ENCODE measurements around the gene TNFAIP1. TPM values are rescaled to one million over a fixed set of nuclear protein-coding genes. Genes with fewer than 3 reads are reported as not detected.
A peak's percentile ranks its signal among the peaks of the same experiment; 100 is the strongest.

Gene TNFAIP1
- total RNA-seq, 1 donor = 23.7 TPM

DNA sequence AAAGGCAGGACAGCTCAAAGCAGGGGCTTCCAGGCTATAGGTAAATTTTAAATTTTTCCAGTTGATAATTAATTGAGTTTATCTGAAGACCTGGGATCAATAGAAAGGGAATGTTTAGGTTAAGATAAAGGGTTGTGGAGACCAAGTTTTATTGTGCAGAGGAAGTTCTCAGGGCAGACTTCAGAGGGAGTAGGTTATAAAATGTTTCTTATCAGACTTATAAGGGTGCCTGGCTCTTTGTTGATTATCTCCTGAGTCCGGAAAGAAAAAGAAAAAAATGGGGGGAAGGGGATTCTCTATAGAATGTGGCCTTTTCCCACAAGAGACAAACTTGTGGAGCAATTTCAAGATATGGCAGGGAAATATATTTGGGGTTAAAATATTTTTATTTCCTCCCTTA is 54.6 kb downstream of the TNFAIP1 start:
- H3K4me3 ChIP-seq (ENCODE audit: low read depth, low read length) = no peak overlapping the region
- no peak for DNase-seq (ENCODE audit: low read depth)
- TF ChIP-seq, protein P1, sequence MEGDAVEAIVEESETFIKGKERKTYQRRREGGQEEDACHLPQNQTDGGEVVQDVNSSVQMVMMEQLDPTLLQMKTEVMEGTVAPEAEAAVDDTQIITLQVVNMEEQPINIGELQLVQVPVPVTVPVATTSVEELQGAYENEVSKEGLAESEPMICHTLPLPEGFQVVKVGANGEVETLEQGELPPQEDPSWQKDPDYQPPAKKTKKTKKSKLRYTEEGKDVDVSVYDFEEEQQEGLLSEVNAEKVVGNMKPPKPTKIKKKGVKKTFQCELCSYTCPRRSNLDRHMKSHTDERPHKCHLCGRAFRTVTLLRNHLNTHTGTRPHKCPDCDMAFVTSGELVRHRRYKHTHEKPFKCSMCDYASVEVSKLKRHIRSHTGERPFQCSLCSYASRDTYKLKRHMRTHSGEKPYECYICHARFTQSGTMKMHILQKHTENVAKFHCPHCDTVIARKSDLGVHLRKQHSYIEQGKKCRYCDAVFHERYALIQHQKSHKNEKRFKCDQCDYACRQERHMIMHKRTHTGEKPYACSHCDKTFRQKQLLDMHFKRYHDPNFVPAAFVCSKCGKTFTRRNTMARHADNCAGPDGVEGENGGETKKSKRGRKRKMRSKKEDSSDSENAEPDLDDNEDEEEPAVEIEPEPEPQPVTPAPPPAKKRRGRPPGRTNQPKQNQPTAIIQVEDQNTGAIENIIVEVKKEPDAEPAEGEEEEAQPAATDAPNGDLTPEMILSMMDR (IDR thresholded peaks at IDR 0.05; ENCODE audit: insufficient read depth, low read length) = no peak

DNA sequence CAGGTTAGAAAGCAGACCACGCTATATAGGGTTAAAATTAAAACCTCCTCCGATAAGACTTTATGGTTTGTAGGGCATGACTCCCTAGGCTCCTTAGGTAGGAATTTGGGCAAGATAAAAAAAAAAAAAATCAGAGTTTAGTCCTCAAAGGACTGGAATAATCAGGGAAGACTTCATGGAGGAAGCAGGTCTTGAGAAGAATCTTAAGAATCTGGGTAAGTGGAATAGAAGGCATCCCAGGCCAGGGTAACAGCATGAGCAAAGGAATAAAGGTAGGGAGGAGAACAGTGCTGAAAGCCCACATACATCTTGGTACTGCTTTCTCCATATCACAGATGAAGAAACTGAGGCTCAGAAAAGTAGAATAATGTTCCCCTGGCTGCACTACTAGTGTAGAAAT is 55.0 kb downstream of the TNFAIP1 start:
- TF ChIP-seq, protein P1 (IDR thresholded peaks at IDR 0.05; ENCODE audit: insufficient read depth, low read length) = no peak
- DNase-seq (ENCODE audit: low read depth) = no peak

DNA sequence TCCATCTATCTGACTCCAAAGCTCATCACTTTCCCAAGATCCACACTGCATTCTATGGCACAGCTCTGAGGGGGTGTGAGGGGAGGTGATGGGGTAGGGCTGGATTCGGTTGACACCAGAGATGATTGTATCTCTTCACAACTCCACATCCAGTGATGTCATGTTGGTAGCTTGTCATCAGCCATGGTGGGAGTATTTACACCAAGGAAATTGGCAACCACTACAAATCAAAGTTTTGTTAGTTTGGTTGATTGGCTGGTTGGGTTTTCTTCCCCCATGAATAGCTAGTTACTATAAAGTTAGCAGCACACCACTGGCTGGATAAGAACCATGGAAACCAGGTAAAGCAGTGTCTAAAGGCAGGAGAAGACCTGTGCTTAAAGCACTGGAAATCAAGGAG is 55.4 kb downstream of the TNFAIP1 start:
- TF ChIP-seq, protein P1 (IDR thresholded peaks at IDR 0.05; ENCODE audit: insufficient read depth, low read length) = no peak
- DNase-seq (ENCODE audit: low read depth) = no peak
- no peak overlapping the region for H3K4me3 ChIP-seq (ENCODE audit: low read depth, low read length)

More for the DNA sequence above, 55.0 kb downstream of the TNFAIP1 start:
- no peak overlapping the region for H3K4me3 ChIP-seq (ENCODE audit: low read depth, low read length)

DNA sequence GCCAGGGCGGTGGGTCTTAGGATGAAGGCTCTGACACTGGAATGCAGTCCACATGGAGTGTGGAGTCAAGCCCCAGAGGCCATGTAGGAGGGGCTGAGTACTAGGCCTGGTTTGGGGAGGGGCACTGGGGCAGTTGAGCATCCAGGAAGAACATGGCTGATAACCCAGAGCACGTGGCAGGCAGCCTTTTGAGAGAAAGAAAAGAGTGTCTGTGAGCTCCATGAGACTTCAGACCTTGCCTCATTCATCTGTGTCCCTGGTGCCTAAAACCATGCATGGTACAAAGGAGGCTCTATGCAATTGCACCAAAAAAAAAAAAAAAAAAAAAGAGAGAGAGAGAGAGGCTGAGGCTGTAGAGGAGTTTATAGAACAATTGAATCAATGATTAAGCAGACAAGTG is 55.8 kb downstream of the TNFAIP1 start:
- no peak for DNase-seq (ENCODE audit: low read depth)
- TF ChIP-seq, protein P1 (IDR thresholded peaks at IDR 0.05; ENCODE audit: insufficient read depth, low read length) = no peak
- no peak overlapping the region for H3K4me3 ChIP-seq (ENCODE audit: low read depth, low read length)

- TF ChIP-seq, protein P1 (IDR thresholded peaks at IDR 0.05; ENCODE audit: insufficient read depth, low read length) = no peak
- H3K4me3 ChIP-seq (ENCODE audit: low read depth, low read length) = no peak overlapping the region
Observed at GRCh38 chr17:28392491-28392890, 56.9 kb downstream of the TNFAIP1 start.

GRCh38 chr17:28394337-28395116 is 59.0 kb downstream of the TNFAIP1 start:
- peak; percentile 59 for DNase-seq (ENCODE audit: low read depth)
- H3K4me3 ChIP-seq (ENCODE audit: low read depth, low read length) = no peak overlapping the region
- TF ChIP-seq, protein P1 (IDR thresholded peaks at IDR 0.05; ENCODE audit: insufficient read depth, low read length) = no peak

More at GRCh38 chr17:28392491-28392890, 56.9 kb downstream of the TNFAIP1 start:
- DNase-seq (ENCODE audit: low read depth) = peak; percentile 49

Measured in fibroblast of the aortic adventitia (primary cell).